IPS DF 19.7 (cell line): ENCODE data around the gene GPHN.

Experiments
- DNase-seq: peaks from one replicate; pipeline ENCODE4 v3.0.0-alpha.2; 2013; ENCODE audit warnings: low read depth, low spot score

GPHN gene

GRCh38 chr14:67225523-67225922 is 717.6 kb downstream of the GPHN start:
- DNase-seq: no peak

GRCh38 chr14:67228325-67228984 is 720.5 kb downstream of the GPHN start:
- DNase-seq: no peak
